ENCODE data around the gene CCL15. TPM values are rescaled to one million over a fixed set of nuclear protein-coding genes. Genes with fewer than 3 reads are reported as not detected.
"Not testable (repeated sequence)": the region's sequence is repeated elsewhere in the genome, so short reads cannot be mapped to it uniquely, and the experiment has no call there.

Gene CCL15, protein sequence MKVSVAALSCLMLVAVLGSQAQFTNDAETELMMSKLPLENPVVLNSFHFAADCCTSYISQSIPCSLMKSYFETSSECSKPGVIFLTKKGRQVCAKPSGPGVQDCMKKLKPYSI
- not detected in 2 replicates for total RNA-seq (2014; rRNA removed; shearing (Covaris generic))

DNA sequence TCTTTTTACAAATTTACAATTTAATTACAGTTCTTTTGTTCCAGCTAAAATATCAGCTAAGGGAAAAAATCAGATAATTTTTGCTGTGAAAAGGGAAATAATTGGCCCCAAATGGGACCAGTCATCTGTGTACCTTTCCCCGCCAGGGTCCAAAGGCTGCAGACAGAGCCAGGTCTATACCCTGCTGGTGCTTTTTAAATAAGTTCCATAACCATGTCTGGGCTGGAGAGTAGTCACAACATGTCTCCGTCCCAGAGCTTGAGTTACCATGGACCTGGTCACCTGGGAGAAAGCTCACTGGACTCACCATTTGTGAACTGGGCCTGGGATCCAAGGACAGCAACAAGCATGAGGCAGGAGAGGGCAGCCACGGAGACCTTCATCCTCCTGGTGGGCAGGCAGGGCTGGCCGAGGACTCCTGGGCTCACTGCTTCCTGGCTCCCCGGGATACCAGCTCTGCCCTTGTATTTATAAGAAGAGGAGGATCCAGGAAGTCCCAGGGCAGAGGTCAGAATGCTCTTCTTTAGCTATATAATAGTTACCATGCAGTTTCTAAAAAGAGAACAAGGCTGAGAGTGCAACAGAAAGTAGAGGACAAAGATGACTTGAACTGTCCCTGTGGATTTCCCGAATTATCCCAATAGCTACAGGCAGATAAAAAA is at the start of gene CCL15:
Gene CCL15, minus strand, starts transcription at position 444 of the 662 bp plus-strand sequence. Its CDS starts 61 bp downstream, at position 383.
- no peak for DNase-seq (ENCODE audit: low spot score)

DNA sequence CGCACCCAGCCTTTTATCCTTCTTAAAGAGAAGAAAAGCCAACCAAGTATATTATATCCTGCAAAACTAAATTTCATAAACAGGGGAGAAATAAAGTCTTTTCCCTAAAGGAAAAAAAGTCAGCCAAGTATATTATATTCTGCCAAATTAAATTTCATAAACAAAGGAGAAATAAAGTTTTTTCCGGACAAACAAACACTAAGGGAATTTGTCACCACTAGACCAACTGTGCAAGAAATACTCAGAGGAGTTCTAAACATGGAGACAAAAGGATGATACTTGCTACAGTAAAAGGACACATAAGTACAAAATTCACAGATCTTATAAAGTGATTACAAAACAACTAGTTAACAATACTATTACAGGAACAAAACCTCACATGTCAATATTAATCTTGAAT is 48.3 kb upstream of the CCL15 start:
- no peak for DNase-seq (ENCODE audit: low spot score)

DNA sequence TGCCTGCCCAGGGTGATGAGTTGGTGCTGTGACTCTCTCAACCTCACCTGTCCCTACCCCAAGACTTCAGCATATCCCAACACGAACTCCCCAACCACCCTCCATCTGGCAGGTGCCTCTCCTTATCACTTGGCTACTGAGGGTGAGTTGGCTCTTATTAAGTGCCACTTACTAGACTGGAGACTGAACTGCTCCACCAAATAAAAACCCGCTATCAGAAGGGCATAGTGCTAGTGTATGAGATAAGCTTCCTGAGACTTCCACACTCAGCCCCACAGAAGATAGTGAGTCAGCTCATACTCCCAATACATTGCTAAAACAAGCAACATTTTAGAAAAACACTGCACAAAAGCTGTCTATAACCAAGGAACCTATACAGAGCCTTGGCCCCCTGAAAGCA is 46.7 kb upstream of the CCL15 start:
- DNase-seq (ENCODE audit: low spot score) = no peak

DNA sequence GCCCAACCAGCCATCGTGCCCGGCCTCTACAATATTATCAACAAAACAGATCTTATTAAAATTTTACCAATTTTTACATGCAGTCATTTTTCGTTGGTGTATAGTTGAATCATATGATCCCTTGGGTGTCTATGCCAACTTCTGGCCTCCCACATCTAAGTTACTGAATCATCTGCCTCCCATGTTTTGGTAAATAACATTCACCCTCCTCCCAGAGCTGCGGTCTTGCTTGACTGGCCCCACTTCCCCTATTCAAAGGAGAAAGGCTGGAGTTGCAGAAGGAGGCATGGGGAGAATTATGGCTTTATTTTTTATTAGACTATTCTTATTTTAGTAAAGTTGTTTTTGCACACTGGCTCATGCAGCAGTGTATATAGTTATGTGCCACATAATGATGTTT is 34.9 kb upstream of the CCL15 start:
- no peak for DNase-seq (ENCODE audit: low spot score)

DNA sequence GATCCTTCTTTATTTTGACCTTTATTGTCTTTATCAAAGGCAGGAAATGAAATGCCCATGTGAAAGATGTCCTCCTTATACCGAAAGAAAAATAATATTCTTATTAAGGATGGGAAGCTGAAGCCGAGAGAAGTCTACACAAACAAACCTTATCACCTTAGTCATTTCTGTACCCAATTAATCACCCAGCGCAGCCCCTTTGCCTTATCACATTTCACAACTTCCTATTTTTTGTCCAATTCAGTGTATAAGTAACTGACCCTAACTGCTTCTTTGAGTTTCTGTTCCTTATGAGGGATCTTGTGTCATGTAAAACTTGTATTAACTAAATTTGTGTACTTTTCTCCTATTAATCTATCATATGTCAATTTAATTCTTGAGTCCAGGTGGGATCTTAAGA is 32.8 kb upstream of the CCL15 start:
- no peak for DNase-seq (ENCODE audit: low spot score)

DNA sequence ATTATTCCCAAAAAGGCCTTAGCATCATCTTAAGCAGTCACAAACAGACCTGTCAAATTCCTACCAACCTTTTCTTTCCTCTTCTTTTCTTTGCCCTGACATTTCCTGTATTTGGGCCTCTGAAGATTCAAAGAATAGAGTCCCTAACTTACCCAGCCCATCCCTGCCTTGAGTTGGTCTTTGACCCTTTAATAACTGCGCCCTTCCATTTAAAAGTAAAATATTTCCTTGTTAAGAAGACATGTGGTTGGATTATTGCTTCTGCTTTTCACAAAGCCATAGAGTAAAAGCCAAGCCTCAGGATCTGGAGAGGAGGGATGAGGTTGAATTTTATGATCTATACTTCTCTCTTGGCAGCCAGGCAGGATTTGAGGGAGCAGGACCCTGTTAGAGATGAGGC is 29.6 kb upstream of the CCL15 start:
- no peak for DNase-seq (ENCODE audit: low spot score)

DNA sequence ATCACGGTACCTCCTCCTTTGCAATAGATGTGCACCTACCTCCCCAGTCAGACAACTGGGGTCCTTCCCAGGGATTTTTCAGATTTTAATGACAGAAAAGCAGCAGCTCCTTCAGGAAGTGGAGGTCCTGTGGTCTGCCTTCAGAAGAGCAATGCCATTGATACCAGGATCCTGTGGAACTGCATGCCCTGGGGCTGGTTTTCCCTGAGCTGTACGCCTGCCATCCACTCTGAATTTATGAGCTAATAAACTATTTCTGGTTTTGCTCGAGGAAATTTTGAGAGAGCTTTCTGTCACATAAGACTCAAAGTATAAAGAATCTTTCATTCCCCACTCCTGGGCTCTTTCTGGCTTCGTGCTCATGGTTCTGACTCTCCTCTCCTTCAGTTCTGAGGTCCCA is 26.4 kb upstream of the CCL15 start:
- DNase-seq (ENCODE audit: low spot score) = no peak

DNA sequence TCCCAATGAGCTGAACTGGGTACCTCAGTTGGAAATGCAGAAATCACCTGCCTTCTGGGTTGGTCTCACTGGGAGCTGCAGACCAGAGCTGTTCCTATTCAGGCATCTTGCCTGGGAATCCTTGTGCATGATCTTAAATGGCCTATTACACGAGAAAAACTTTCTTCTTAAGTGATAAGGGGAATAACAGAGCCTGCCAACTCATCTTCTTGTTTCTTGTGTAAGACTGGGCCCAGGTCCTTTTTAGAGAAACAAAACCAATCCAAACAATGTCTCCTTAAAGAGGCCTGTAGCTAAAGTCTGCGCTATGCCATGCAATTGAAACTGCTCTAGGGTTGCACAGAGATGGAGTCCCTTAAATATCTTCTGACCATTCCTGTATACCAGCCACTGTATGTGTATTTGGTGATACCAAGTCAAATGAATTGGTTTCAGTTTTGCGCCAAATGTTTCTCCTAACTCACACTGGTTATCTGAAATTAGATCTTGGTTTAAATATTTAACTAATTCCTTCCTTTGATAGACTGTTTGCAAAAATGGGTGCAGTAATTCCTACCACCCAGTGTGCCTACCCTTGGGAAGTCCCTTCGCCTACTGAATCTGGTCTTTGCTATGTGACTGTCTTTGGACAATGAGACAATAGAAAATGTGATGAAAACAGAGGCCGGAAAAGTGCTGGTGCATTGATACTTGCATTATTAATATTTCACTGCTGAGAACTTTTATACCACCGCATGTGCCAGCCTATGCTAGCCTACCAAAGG is 22.9 kb upstream of the CCL15 start:
- DNase-seq (ENCODE audit: low spot score) = no peak

DNA sequence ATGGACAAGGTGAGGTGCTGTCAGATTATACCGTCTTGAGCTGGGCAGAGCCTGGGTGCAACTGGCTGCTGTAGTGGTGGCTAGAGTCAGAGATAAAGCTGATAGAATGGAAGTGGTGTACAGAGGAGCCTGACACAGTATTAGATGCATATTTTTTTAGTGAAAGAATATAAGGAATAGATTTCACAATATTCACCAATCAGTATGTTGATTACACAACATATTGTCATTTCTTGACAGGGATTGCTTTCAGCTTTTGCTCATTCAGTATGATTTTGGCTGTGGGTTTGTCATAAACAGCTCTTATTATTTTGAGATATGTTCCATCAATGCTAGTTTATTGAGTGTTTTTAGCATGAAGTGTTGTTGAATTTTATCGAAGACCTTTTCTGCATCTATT is 18.1 kb upstream of the CCL15 start:
- DNase-seq (ENCODE audit: low spot score) = no peak

DNA sequence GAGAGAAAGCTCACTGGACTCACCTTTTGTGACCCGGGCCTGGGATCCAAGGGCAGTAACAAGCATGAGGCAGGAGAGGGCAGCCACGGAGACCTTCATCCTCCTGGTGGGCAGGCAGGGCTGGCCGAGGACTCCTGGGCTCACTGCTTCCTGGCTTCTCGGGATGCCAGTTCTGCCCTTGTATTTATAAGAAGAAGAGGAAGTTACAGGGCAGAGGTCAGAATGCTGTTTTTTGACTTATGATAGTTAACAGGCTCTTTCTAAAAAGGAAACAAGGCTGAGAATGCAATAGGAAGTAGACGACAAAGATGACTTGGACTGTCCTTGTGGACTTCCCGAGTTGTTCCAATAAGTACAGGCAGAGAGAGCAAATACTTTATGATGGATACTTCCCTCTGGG is 16.4 kb upstream of the CCL15 start, which contains the start of gene CCL23:
Gene CCL23, minus strand, starts transcription at position 174 of the 400 bp plus-strand sequence. Its CDS starts 75 bp downstream, at position 99.
- DNase-seq (ENCODE audit: low spot score) = no peak

DNA sequence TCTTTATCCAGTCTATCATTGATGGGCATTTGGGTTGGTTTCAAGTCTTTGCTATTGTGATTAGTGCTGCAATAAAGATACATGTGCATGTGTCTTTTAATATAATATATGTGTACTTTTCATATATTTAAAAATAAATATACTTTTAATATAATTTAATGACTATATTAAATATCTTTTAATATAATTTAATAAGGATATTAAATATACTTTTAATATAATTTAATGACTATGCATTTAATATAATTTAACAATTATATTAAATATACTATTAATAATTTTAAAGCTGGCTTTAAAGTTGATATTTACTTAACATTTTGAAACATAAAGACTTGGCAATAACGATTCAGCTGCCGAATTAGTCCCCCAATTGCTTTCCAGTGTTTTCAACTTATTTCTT is 15.2 kb upstream of the CCL15 start:
- no peak for DNase-seq (ENCODE audit: low spot score)

DNA sequence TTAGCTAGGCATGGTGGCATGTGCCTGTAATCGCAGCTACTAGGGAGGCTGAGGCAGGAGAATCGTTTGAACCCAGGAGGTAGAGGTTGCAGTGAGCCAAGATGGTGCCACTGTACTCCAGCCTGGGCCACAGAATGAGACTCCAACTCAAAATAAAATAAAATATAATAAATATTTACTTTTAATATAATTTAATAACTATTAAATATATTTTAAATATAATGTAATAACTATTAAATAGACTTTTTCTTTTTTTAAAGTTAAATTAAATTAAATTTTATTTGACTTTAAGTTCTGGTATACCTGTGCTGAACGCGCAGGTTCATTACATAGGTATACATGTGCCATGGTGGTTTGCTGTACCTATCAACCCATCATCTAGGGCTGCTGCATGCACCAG is 14.5 kb upstream of the CCL15 start:
- not testable (repeated sequence) for DNase-seq (ENCODE audit: low spot score)

DNA sequence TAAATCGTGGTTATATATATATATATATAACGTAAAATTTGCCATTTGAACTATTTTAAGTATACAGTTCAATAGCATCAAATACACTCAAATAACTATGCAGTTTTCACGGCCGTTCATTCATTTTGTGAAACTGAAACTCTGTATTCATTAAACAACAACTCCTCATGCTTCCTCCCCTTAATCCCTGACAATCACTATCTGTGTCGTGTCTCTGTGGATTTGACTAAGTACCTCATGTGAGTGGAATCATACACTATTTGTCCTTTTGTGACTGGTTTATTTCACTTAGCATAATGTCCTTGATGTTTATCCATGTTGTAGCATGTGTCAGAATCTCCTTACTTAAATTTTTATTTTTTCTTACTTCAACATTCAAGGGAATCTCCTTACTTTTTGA is 13.6 kb upstream of the CCL15 start:
- no peak for DNase-seq (ENCODE audit: low spot score)

DNA sequence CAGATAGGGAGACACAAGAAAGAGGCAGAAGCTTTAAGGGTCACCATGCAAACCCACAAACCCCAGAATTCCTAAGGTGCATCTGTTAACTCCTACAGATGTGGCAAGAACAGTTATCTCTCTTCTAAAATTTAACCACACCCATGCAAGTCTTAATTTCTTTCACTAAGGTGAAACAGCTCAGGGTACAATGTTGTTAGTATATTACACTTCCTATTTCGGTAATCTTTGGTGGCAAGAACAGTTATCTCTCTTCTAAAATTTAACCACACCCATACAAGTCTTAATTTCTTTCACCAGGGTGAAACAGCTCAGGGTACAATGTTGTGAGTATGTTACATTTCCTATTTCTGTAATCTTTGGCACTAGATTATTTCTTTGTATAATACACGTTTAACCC is 9.8 kb upstream of the CCL15 start:
- no peak for DNase-seq (ENCODE audit: low spot score)

DNA sequence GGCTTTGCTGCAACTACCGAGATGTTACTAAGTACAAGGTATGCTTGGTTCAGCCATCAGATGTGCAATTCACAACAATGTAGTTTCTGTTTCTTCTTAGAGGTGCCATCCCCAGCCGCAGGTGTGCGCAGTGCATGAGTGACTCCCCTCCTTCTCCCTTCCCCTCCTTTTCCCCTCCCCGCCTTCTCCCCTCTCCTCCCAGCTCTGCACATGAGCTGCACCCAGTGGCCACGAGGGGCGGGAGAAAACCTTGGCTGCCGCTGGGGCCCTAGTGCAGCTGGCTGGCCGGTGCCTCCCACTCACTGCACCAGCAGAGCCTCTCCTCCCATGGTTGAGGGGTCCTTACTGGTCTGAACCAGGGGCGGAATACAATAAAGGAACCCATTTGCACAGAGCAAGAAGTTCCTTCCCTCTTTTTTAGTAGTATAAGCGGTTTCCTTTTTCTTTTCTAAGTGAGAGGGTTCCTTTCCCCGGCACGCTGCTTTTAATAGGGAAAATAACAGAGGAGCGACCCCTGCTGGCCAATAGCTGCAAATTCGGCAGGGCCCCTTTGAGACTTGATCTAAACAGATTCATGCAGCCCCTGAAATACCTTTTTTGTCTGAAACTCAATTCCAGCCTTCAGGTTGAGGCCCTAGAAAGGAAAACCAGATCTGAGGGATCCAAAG is 7.8 kb upstream of the CCL15 start:
- DNase-seq (ENCODE audit: low spot score) = no peak

DNA sequence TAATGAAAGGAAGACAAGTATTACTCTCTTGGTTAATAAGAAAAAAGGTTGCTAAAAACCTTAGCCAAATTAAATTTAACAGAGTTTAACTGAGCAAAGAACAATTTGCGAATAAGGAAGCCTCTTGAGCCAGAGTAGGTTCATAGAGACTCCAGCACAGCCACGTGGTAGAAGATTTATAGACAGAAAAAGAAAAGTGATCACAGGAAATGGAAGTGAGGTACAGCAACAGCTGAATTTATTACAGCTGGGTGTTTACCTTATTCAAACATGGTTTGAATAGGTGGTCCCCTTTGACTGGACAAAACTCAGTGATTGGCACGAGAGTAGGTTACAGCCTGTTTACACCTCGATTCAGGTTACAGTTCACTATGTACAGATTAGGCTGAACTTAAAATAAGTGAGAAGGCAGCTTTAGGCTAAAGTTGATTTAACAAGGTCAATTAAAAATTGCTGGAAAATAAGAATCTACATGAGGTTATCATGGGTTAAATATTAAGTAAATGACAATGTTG is 3.3 kb upstream of the CCL15 start:
- no peak for DNase-seq (ENCODE audit: low spot score)

DNA sequence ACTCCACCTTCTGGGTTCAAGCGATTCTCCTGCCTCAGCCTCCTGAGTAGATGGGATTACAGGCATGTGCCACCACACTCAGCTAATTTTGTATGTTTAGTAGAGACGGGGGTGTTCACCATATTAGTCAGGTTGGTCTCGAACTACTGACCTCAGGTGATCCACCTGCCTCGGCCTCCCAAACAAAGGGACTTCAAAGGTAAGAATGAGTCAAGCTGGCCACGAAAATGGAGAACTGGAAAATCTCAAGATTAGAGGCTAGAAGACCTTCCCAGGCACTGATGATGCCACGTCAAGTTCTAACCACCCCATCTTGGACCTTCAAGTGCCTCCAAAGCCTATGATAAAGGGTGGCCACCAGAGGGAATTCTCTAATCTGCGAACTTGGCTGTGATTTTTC is 1.3 kb upstream of the CCL15 start:
- DNase-seq (ENCODE audit: low spot score) = no peak

DNA sequence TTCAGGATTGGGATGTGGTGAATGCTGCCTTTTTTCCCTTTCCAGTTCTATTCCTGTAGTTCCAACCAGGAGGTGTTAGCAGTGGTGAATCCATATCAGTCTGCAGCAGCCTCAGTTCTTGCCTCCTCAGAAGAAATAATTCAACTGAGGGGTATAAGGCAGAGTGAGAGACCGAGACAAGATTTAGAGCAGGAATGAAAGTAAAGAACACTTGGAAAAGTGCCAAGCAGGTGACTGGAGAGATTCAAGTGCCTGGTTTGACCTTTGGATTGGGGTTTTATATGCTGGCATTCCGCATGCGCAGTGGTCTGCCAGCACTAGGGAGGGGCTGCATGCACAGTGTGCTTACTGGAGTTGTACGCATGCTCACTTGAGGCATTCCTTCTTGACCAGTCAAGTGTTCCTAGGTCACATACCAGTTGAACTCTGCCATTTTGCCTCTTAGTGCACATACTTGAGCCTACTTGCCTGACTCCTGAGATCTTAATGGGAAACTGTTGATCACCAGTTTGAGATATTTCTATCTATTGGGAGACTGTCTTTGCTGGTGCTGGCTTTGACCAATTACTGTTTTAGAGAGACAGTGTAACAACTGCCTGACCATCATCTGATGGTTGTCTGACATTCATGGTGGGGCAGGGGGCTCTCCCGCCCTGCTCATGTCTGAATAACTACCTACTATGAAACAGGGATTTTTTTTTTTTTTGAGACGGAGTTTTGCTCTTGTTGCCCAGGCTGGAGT is 680 bp upstream of the CCL15 start:
- no peak for DNase-seq (ENCODE audit: low spot score)

DNA sequence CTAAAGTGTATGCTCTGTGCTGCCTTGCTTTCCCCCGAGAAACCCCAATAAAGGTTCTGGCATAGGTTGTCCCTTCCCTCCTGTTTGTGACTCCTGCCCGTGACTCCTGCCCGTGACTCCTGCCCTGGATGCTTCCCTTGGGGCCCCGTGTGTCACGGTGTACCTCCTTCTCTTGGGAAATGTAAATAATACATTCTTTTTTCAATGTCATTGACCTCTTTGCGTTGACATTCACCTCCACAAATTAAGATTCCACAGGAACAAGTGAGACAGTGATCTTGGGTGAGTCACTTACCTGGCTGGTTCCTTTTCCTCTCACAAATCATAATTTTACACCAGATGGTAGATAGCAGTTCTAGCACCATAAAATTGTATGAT is 632 bp downstream of the CCL15 start:
- no peak for DNase-seq (ENCODE audit: low spot score)

DNA sequence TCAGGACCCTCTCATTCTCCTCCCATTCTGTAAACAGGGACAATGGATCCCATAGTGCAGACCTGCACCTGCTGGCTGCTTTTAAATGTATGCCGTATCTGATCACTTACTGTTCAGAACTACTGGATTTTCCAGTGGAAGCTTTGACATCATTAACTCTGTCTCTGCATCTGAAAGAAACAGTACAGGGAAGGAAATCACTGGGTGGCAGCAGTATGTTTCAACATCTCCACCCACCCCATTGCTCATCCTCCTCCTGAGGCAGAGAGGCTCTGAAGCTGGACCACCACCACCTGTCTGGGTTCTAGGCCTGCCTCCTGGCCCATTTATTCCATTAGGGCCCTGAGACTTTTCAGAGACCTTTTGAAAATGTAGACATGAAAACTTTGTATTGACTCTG is 2.6 kb downstream of the CCL15 start:
- DNase-seq (ENCODE audit: low spot score) = no peak

DNA sequence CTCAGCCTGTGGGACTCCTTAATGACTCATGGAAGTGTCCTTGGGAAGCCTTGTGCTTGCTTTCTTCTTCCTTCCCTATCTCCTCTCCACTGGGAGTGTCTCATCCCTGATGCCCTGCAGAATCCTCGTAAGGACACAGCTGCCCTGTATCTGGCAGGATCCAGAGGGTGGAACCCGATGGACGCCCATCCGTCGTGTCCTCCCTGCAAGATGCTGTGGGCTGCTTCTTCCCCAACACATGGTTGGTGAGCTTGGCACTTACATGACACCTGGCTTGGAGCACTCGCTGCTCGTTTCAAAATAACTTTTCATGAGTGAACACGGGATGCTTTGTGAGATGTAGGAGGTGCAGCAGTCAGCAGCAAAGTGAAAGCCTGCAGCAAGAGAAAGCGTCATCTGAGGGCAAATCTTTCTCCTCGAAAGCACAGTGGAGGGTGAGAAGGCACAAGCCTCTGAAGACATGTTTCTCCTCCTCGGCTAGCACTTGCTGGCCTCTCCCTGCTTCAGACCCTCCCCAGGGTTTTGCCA is 3.3 kb downstream of the CCL15 start:
- DNase-seq (ENCODE audit: low spot score) = no peak
